ENCODE data around the gene CCL15. TPM values are rescaled to one million over a fixed set of nuclear protein-coding genes. Genes with fewer than 3 reads are reported as not detected.

The CCL15 gene
- total RNA-seq, 2 donors from 2014 or later, result not detected

DNA sequence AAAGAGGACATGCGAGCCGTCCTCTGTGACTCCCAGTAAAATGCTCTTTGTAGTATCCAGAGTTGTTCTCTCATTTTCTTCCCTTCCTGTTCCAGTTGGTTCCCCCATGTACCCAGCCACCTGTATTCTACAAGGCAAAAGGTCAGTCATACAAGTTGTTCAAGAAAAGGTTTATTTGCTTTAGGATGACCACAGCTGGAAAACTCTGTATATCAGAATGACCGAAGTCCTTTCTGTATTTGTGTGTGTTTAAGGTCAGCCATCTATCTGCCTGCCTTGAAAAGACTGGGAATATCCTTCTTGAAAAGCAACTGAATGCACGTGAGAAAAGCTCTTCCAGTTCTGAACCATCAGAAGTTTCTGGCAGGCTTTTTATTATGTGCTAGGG, 28.4 kb downstream of the CCL15 start:
- H3K9me3 ChIP-seq (ENCODE audit: control insufficient read depth, low read length), result no peaks in the 10 kb centered on the region
- 92 to 96% methylated on average over 2 to 4 of the region's 4 CpGs for WGBS, 2 experiments (ENCODE audit: insufficient coverage in 1 of 2, insufficient read length in 1 of 2)
- H3K4me1 ChIP-seq (ENCODE audit: control insufficient read depth, insufficient read depth, low read length), result peaks cover 4% of the 10 kb centered on the region
- Mint-ChIP-seq H3K4me1 (peaks cover 24% of the 10 kb centered on the region), H3K36me3 (ENCODE audit: low read depth) (no peaks in the 10 kb centered on the region), H3K27me3 (ENCODE audit: insufficient read depth) (no peaks in the 10 kb centered on the region), H3K4me3 (no peak overlapping the region), H3K9me3 (no peaks in the 10 kb centered on the region), H3K27ac (peak overlapping the region; percentile 14)
- H3K27ac ChIP-seq (ENCODE audit: low read depth, low read length), result no peak overlapping the region
- no peak for DNase-seq
- H3K36me3 ChIP-seq (ENCODE audit: control insufficient read depth, insufficient read depth, low read length), result no peaks in the 10 kb centered on the region
- H3K27me3 ChIP-seq (ENCODE audit: control insufficient read depth, insufficient read depth, low read length, poor library complexity, severe bottlenecking), result no peaks in the 10 kb centered on the region
- H3K4me3 ChIP-seq (ENCODE audit: low read length), result no peak overlapping the region
- TF ChIP-seq, protein P1, sequence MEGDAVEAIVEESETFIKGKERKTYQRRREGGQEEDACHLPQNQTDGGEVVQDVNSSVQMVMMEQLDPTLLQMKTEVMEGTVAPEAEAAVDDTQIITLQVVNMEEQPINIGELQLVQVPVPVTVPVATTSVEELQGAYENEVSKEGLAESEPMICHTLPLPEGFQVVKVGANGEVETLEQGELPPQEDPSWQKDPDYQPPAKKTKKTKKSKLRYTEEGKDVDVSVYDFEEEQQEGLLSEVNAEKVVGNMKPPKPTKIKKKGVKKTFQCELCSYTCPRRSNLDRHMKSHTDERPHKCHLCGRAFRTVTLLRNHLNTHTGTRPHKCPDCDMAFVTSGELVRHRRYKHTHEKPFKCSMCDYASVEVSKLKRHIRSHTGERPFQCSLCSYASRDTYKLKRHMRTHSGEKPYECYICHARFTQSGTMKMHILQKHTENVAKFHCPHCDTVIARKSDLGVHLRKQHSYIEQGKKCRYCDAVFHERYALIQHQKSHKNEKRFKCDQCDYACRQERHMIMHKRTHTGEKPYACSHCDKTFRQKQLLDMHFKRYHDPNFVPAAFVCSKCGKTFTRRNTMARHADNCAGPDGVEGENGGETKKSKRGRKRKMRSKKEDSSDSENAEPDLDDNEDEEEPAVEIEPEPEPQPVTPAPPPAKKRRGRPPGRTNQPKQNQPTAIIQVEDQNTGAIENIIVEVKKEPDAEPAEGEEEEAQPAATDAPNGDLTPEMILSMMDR (conservative IDR thresholded peaks at IDR 0.05), result no peak
- no peak overlapping the region for H3K9ac ChIP-seq (ENCODE audit: extremely low read depth, low read length, poor library complexity, severe bottlenecking)

DNA sequence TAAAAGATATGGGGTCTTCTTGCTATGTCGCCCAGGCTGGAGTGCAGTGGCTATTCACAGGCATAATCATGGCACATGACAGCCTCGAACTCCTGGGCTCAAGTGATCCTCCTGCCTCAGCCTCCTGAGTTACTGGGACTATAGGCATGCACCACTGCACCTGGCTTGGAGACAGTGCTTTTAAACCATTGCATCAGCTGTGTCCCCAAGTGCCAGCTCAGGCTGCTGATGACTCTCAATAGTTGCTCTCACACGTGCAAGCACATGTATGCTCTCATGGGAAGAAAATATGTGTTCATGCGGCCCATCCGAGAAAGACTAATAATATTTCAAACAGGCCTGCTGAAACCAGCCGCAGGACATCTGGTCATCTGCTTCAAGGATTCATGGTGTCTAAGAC, 28.8 kb downstream of the CCL15 start:
- H3K4me3 Mint-ChIP-seq, result no peak overlapping the region
- no peak overlapping the region for H3K4me3 ChIP-seq (ENCODE audit: low read length)
- no peak overlapping the region for H3K27ac Mint-ChIP-seq
- H3K9ac ChIP-seq (ENCODE audit: extremely low read depth, low read length, poor library complexity, severe bottlenecking), result no peak overlapping the region
- H3K27me3 ChIP-seq (ENCODE audit: control insufficient read depth, insufficient read depth, low read length, poor library complexity, severe bottlenecking), result no peaks in the 10 kb centered on the region
- TF ChIP-seq, protein P1 (conservative IDR thresholded peaks at IDR 0.05), result no peak
- H3K4me1 ChIP-seq (ENCODE audit: control insufficient read depth, insufficient read depth, low read length), result peaks cover 4% of the 10 kb centered on the region
- DNase-seq, result no peak
- no peaks in the 10 kb centered on the region for H3K9me3 Mint-ChIP-seq
- H3K27ac ChIP-seq (ENCODE audit: low read depth, low read length), result no peak overlapping the region
- H3K36me3 Mint-ChIP-seq (ENCODE audit: low read depth), result no peaks in the 10 kb centered on the region
- peaks cover 24% of the 10 kb centered on the region for H3K4me1 Mint-ChIP-seq
- WGBS, 2 experiments (ENCODE audit: insufficient coverage in 1 of 2, insufficient read length in 1 of 2), result 93 to 96% methylated on average over 6 of the region's 6 CpGs
- H3K27me3 Mint-ChIP-seq (ENCODE audit: insufficient read depth), result no peaks in the 10 kb centered on the region
- no peaks in the 10 kb centered on the region for H3K36me3 ChIP-seq (ENCODE audit: control insufficient read depth, insufficient read depth, low read length)
- H3K9me3 ChIP-seq (ENCODE audit: control insufficient read depth, low read length), result no peaks in the 10 kb centered on the region

- Mint-ChIP-seq H3K27me3 (ENCODE audit: insufficient read depth) (no peaks in the 10 kb centered on the region), H3K4me3 (no peak overlapping the region), H3K27ac (no peak overlapping the region), H3K4me1 (peaks cover 24% of the 10 kb centered on the region), H3K36me3 (ENCODE audit: low read depth) (no peaks in the 10 kb centered on the region), H3K9me3 (no peaks in the 10 kb centered on the region)
- no peak overlapping the region for H3K4me3 ChIP-seq (ENCODE audit: low read length)
- TF ChIP-seq, protein P1 (conservative IDR thresholded peaks at IDR 0.05), result no peak
- peaks cover 4% of the 10 kb centered on the region for H3K4me1 ChIP-seq (ENCODE audit: control insufficient read depth, insufficient read depth, low read length)
- 71 to 83% methylated on average over 1 of the region's 1 CpG for WGBS, 2 experiments (ENCODE audit: insufficient coverage in 1 of 2, insufficient read length in 1 of 2)
- no peaks in the 10 kb centered on the region for H3K27me3 ChIP-seq (ENCODE audit: control insufficient read depth, insufficient read depth, low read length, poor library complexity, severe bottlenecking)
- H3K36me3 ChIP-seq (ENCODE audit: control insufficient read depth, insufficient read depth, low read length), result no peaks in the 10 kb centered on the region
- H3K9me3 ChIP-seq (ENCODE audit: control insufficient read depth, low read length), result no peaks in the 10 kb centered on the region
- no peak overlapping the region for H3K9ac ChIP-seq (ENCODE audit: extremely low read depth, low read length, poor library complexity, severe bottlenecking)
- no peak for DNase-seq
- H3K27ac ChIP-seq (ENCODE audit: low read depth, low read length), result no peak overlapping the region
Observed at GRCh38 chr17:35972066-35972465, 29.3 kb downstream of the CCL15 start.
